ENCODE measurements around the gene FCGR2B.
"Not testable (repeated sequence)": the region's sequence is repeated elsewhere in the genome, so short reads cannot be mapped to it uniquely, and the experiment has no call there.

- TF ChIP-seq POLR2AphosphoS5 (IDR thresholded peaks at IDR 0.05; ENCODE audit: low read depth); SPI1 (IDR thresholded peaks at IDR 0.05; ENCODE audit: borderline replicate concordance, low read depth); GABPA (IDR thresholded peaks at IDR 0.05; ENCODE audit: low read depth): not testable (repeated sequence)
- TF ChIP-seq, protein P1, sequence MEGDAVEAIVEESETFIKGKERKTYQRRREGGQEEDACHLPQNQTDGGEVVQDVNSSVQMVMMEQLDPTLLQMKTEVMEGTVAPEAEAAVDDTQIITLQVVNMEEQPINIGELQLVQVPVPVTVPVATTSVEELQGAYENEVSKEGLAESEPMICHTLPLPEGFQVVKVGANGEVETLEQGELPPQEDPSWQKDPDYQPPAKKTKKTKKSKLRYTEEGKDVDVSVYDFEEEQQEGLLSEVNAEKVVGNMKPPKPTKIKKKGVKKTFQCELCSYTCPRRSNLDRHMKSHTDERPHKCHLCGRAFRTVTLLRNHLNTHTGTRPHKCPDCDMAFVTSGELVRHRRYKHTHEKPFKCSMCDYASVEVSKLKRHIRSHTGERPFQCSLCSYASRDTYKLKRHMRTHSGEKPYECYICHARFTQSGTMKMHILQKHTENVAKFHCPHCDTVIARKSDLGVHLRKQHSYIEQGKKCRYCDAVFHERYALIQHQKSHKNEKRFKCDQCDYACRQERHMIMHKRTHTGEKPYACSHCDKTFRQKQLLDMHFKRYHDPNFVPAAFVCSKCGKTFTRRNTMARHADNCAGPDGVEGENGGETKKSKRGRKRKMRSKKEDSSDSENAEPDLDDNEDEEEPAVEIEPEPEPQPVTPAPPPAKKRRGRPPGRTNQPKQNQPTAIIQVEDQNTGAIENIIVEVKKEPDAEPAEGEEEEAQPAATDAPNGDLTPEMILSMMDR (IDR thresholded peaks at IDR 0.05; ENCODE audit: insufficient read depth, low read length), result not testable (repeated sequence)
- TF ChIP-seq, protein P2, sequence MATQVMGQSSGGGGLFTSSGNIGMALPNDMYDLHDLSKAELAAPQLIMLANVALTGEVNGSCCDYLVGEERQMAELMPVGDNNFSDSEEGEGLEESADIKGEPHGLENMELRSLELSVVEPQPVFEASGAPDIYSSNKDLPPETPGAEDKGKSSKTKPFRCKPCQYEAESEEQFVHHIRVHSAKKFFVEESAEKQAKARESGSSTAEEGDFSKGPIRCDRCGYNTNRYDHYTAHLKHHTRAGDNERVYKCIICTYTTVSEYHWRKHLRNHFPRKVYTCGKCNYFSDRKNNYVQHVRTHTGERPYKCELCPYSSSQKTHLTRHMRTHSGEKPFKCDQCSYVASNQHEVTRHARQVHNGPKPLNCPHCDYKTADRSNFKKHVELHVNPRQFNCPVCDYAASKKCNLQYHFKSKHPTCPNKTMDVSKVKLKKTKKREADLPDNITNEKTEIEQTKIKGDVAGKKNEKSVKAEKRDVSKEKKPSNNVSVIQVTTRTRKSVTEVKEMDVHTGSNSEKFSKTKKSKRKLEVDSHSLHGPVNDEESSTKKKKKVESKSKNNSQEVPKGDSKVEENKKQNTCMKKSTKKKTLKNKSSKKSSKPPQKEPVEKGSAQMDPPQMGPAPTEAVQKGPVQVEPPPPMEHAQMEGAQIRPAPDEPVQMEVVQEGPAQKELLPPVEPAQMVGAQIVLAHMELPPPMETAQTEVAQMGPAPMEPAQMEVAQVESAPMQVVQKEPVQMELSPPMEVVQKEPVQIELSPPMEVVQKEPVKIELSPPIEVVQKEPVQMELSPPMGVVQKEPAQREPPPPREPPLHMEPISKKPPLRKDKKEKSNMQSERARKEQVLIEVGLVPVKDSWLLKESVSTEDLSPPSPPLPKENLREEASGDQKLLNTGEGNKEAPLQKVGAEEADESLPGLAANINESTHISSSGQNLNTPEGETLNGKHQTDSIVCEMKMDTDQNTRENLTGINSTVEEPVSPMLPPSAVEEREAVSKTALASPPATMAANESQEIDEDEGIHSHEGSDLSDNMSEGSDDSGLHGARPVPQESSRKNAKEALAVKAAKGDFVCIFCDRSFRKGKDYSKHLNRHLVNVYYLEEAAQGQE (IDR thresholded peaks at IDR 0.05; ENCODE audit: insufficient replicate concordance, low read depth), result not testable (repeated sequence)
Measured at GRCh38 chr1:161639203-161639602, 23.7 kb upstream of the FCGR2B start.
